Stimulated activated CD4-positive, alpha-beta T cell treated with anti-CD3 and anti-CD28 coated beads, Interleukin-4, amount 100 ng/mL, for 4 hours (primary cell): ENCODE results near the gene COL20A1.
A peak's percentile ranks its signal among the peaks of the same experiment; 100 is the strongest.
"Not testable (repeated sequence)": the region's sequence is repeated elsewhere in the genome, so short reads cannot be mapped to it uniquely, and the experiment has no call there.

Source experiments
- DNase-seq, 2 experiments: peaks; one replicate each; pipeline ENCODE4 v3.0.0-alpha.2; 2020

COL20A1 gene

GRCh38 chr20:63292904-63293303 is at the start of gene COL20A1:
TSS of gene COL20A1 (plus strand) at chr20:63293186. CDS start at chr20:63295108, 1,922 bp downstream.
- DNase-seq, result no peak

- no peak for DNase-seq
Observed at GRCh38 chr20:63243604-63244247, 49.3 kb upstream of the COL20A1 start.

- DNase-seq, result no peak
Observed at GRCh38 chr20:63244468-63244867, 48.5 kb upstream of the COL20A1 start.

- DNase-seq, result no peak
Observed at GRCh38 chr20:63246490-63247288, 46.3 kb upstream of the COL20A1 start.

GRCh38 chr20:63247671-63248228 is 45.2 kb upstream of the COL20A1 start:
- no peak for DNase-seq

- no peak for DNase-seq
Observed at GRCh38 chr20:63248835-63249591, 44.0 kb upstream of the COL20A1 start.

GRCh38 chr20:63249891-63250290 is 43.1 kb upstream of the COL20A1 start:
- no peak for DNase-seq

GRCh38 chr20:63251350-63251749 is 41.6 kb upstream of the COL20A1 start:
- not testable (repeated sequence) for DNase-seq

- DNase-seq, result no peak
Observed at GRCh38 chr20:63252284-63252711, 40.7 kb upstream of the COL20A1 start.

- no peak for DNase-seq
Observed at GRCh38 chr20:63253065-63253437, 39.9 kb upstream of the COL20A1 start.

GRCh38 chr20:63253438-63254231 is 39.4 kb upstream of the COL20A1 start:
- DNase-seq, result peak; percentile 8 to 17

- DNase-seq, result no peak
Observed at GRCh38 chr20:63254232-63254605, 38.8 kb upstream of the COL20A1 start, which contains the start of gene NKAIN4. TSS of gene NKAIN4 (minus strand) at chr20:63254463. CDS start at chr20:63254450, 13 bp downstream.

- no peak for DNase-seq
Observed at GRCh38 chr20:63254606-63255384, 38.2 kb upstream of the COL20A1 start.

- no peak for DNase-seq
Observed at GRCh38 chr20:63255931-63256704, 36.9 kb upstream of the COL20A1 start.

GRCh38 chr20:63256954-63257353 is 36.0 kb upstream of the COL20A1 start:
- DNase-seq, result no peak

- no peak for DNase-seq
Observed at GRCh38 chr20:63257629-63258028, 35.4 kb upstream of the COL20A1 start.

GRCh38 chr20:63258781-63259180 is 34.2 kb upstream of the COL20A1 start:
- DNase-seq, result no peak

GRCh38 chr20:63259734-63260460 is 33.1 kb upstream of the COL20A1 start:
- no peak for DNase-seq

GRCh38 chr20:63260521-63260920 is 32.5 kb upstream of the COL20A1 start:
- no peak for DNase-seq
